MM.1S (cell line): ENCODE measurements around the gene SCGN.

ENCODE experiments used
- DNase-seq: peaks from one replicate; pipeline ENCODE4 v3.0.0-alpha.2; 2015
- H2AFZ ChIP-seq: fragments of 300-600 bp; sonication (generic); 2 replicates; pipeline ENCODE4 v1.6.0; 2016; ENCODE audit warnings: antibody characterized with exemption, low read length
- H3F3A ChIP-seq: fragments of 300-600 bp; sonication (generic); 2 replicates; pipeline ENCODE4 v1.6.1; 2016; ENCODE audit warnings: mild to moderate bottlenecking, antibody characterized with exemption, low read length, moderate library complexity, mixed read lengths; ENCODE audit not compliant: insufficient read depth
- H3K27ac ChIP-seq: fragments of 300-600 bp; sonication (generic); 2 replicates; pipeline ENCODE4 v1.5.1; 2016; ENCODE audit warnings: mild to moderate bottlenecking, low read length
- H3K27me3 ChIP-seq: fragments of 300-600 bp; sonication (generic); replicated peaks from 2 replicates; pipeline ENCODE4 v1.6.0; 2016; ENCODE audit warnings: low read length; ENCODE audit not compliant: insufficient read depth
- H3K36me3 ChIP-seq: fragments of 300-600 bp; sonication (generic); replicated peaks from 2 replicates; pipeline ENCODE4 v1.6.1; 2016; ENCODE audit warnings: mild to moderate bottlenecking, low read length, mixed read lengths; ENCODE audit not compliant: insufficient read depth
- H3K4me1 ChIP-seq: fragments of 300-600 bp; sonication (generic); 2 replicates; pipeline ENCODE4 v1.6.1; 2016; ENCODE audit warnings: low read length, mixed read lengths
- H3K4me2 ChIP-seq: fragments of 300-600 bp; sonication (generic); 2 replicates; pipeline ENCODE4 v1.6.0; 2016; ENCODE audit warnings: low read depth, low read length
- H3K4me3 ChIP-seq: fragments of 300-600 bp; sonication (generic); 2 replicates; pipeline ENCODE4 v1.5.1; 2016; ENCODE audit warnings: low read length, mixed read lengths
- H3K79me2 ChIP-seq: fragments of 300-600 bp; sonication (generic); 2 replicates; pipeline ENCODE4 v1.6.1; 2016; ENCODE audit warnings: mixed run types, low read length, mixed read lengths
- H3K9ac ChIP-seq: fragments of 300-600 bp; sonication (generic); 2 replicates; pipeline ENCODE4 v1.6.1; 2016; ENCODE audit warnings: low read length, mixed read lengths
- H3K9me2 ChIP-seq: fragments of 300-600 bp; sonication (generic); replicated peaks from 2 replicates; pipeline ENCODE4 v1.6.1; 2016; ENCODE audit warnings: mild to moderate bottlenecking, low read length, mixed read lengths; ENCODE audit not compliant: insufficient read depth
- H3K9me3 ChIP-seq: fragments of 300-600 bp; sonication (generic); replicated peaks from 2 replicates; pipeline ENCODE4 v1.6.1; 2016; ENCODE audit warnings: mild to moderate bottlenecking, low read length, mixed read lengths; ENCODE audit not compliant: insufficient read depth
- H4K20me1 ChIP-seq: fragments of 300-600 bp; sonication (generic); 2 replicates; pipeline ENCODE4 v1.6.1; 2016; ENCODE audit warnings: mild to moderate bottlenecking, low read length, moderate library complexity, mixed read lengths; ENCODE audit not compliant: insufficient read depth
- EZH2 ChIP-seq: fragments of 300-600 bp; sonication (generic); optimal IDR thresholded peaks from 2 replicates; pipeline ENCODE3; 2017; ENCODE audit warnings: low read depth, mild to moderate bottlenecking, antibody characterized with exemption, low read length, mixed read lengths
- EZH2phosphoT487 ChIP-seq: fragments of 300-600 bp; sonication (generic); IDR thresholded peaks from 2 replicates; pipeline ENCODE4 v1.6.1; 2018; ENCODE audit warnings: antibody characterized with exemption, low read length
- TF ChIP-seq, protein P1 (sequence below): fragments of 300-600 bp; sonication (generic); IDR thresholded peaks from 2 replicates; pipeline ENCODE4 v1.5.1; 2016; ENCODE audit warnings: antibody characterized with exemption, low read length, mixed read lengths

Gene SCGN

DNA sequence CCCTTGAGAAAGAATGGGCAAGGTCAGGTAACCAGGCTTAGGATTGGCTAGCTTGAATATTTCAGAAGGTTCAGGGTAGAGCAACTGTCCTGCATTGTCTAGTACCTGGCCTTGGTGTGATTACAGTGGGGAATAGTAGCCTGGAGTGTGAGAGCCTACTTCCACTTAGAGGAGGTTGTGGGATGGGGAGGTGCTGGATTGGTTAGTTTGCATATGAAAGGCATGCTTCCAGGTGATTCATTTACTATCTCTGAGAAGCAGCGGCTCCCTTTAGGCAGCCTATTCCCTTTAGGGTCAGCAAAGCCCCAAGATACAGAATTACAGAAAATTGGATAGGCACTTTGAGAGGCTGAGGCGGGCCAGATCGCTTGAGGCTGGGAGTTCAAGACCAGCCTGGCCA, 25.0 kb upstream of the SCGN start:
- no peaks in the 10 kb centered on the region for H4K20me1 ChIP-seq
- no peaks in the 10 kb centered on the region for H3F3A ChIP-seq
- H3K4me3 ChIP-seq = no peak overlapping the region
- no peaks in the 10 kb centered on the region for H3K9me2 ChIP-seq
- H3K9ac ChIP-seq = no peak overlapping the region
- H3K4me1 ChIP-seq = no peaks in the 10 kb centered on the region
- no peak overlapping the region for H2AFZ ChIP-seq
- H3K36me3 ChIP-seq = no peaks in the 10 kb centered on the region
- no peak for DNase-seq
- H3K4me2 ChIP-seq = no peak overlapping the region
- H3K9me3 ChIP-seq = no peaks in the 10 kb centered on the region
- H3K79me2 ChIP-seq = no peaks in the 10 kb centered on the region
- no peaks in the 10 kb centered on the region for H3K27me3 ChIP-seq
- TF ChIP-seq, protein P1, sequence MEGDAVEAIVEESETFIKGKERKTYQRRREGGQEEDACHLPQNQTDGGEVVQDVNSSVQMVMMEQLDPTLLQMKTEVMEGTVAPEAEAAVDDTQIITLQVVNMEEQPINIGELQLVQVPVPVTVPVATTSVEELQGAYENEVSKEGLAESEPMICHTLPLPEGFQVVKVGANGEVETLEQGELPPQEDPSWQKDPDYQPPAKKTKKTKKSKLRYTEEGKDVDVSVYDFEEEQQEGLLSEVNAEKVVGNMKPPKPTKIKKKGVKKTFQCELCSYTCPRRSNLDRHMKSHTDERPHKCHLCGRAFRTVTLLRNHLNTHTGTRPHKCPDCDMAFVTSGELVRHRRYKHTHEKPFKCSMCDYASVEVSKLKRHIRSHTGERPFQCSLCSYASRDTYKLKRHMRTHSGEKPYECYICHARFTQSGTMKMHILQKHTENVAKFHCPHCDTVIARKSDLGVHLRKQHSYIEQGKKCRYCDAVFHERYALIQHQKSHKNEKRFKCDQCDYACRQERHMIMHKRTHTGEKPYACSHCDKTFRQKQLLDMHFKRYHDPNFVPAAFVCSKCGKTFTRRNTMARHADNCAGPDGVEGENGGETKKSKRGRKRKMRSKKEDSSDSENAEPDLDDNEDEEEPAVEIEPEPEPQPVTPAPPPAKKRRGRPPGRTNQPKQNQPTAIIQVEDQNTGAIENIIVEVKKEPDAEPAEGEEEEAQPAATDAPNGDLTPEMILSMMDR = no peak
- TF ChIP-seq EZH2phosphoT487 (no peak), EZH2 (no peak)
- H3K27ac ChIP-seq = no peak overlapping the region

DNA sequence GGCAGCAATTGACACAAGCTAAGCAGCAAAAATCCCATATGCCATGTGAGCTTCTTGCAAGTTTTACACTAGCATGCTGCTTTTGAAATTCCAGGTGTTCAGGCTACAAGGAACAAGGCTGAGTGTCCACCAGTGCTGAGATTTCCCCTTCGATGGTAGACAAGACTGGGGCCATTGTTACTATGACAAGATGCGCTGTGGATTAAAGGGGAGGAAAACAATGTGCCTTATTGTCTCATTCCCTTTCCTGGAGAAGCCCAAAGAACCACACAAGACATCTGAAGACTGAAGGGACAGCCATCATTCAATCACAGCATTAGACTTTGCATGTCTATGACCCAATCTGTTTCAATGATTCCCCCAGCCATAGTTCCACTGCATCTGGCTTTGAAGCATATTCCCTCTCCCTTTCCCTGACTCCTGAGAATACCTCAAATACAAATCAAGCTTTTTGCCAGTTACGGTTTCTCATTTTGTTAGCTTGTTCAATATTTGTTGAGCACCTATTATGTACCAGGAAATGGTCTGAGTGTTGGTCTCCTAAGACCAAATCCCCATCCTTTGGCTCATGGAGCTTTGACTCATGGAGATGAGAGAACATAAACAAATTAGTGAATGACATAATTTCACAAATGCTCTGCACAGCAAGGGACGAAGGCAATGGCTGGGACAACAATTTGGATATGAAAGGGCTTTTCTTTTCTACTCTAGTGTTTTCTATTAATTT, 23.4 kb upstream of the SCGN start:
- Histone ChIP-seq H3K9me2 (no peaks in the 10 kb centered on the region), H3K4me2 (no peak overlapping the region), H3F3A (no peaks in the 10 kb centered on the region), H2AFZ (no peak overlapping the region), H3K27me3 (no peaks in the 10 kb centered on the region), H3K36me3 (no peaks in the 10 kb centered on the region), H3K4me3 (no peak overlapping the region), H3K79me2 (no peaks in the 10 kb centered on the region), H3K9ac (no peak overlapping the region), H3K27ac (no peak overlapping the region), H3K4me1 (no peaks in the 10 kb centered on the region), H3K9me3 (no peaks in the 10 kb centered on the region), H4K20me1 (no peaks in the 10 kb centered on the region)
- TF ChIP-seq EZH2phosphoT487 (no peak), EZH2 (no peak)
- TF ChIP-seq, protein P1 = no peak
- no peak for DNase-seq

- Histone ChIP-seq H3K9me2 (no peaks in the 10 kb centered on the region), H3K27ac (no peak overlapping the region), H3K9me3 (no peaks in the 10 kb centered on the region), H3K27me3 (no peaks in the 10 kb centered on the region), H3F3A (no peaks in the 10 kb centered on the region), H2AFZ (no peak overlapping the region), H3K79me2 (no peaks in the 10 kb centered on the region), H3K4me3 (no peak overlapping the region), H3K9ac (no peak overlapping the region), H3K4me1 (no peaks in the 10 kb centered on the region), H4K20me1 (no peaks in the 10 kb centered on the region), H3K36me3 (no peaks in the 10 kb centered on the region), H3K4me2 (no peak overlapping the region)
- DNase-seq = no peak
- TF ChIP-seq EZH2 = no peak
- TF ChIP-seq, protein P1 = no peak
- no peak for TF ChIP-seq EZH2phosphoT487
Measured at GRCh38 chr6:25629198-25629576, 22.8 kb upstream of the SCGN start.
